Measurements from ENCODE around the gene DTWD1. TPM values are rescaled to one million over a fixed set of nuclear protein-coding genes. Genes with fewer than 3 reads are reported as not detected.

Gene DTWD1
- 5.3 and 6.5 TPM in 2 replicates for total RNA-seq

GRCh38 chr15:49620658-49621368 lies at the start of gene DTWD1, which contains the start of gene FAM227B:
Gene DTWD1 (plus strand): TSS chr15:49621048. CDS start chr15:49625168, 4,120 bp downstream.
Gene FAM227B (minus strand): TSS chr15:49620818. CDS start chr15:49615171, 5,647 bp downstream.

Other genes starting within 250 kb of the DTWD1 start
- gene FGF7, start 197.8 kb upstream of the DTWD1 start, total RNA-seq = 0.76 TPM in 1 of 2 replicates, not detected in the other
- 1.1 and 1.4 TPM in 2 replicates for gene FAM227B, start 230 bp upstream of the DTWD1 start, total RNA-seq

Data from mesangial cell (primary cell).